Measurements from ENCODE around the gene RALGDS. TPM values are rescaled to one million over a fixed set of nuclear protein-coding genes. Genes with fewer than 3 reads are reported as not detected.
A peak's percentile ranks its signal among the peaks of the same experiment; 100 is the strongest.
"Not testable (repeated sequence)": the region's sequence is repeated elsewhere in the genome, so short reads cannot be mapped to it uniquely, and the experiment has no call there.

Gene RALGDS
- total RNA-seq = 10 to 100 TPM; 32.5 to 42.4 TPM
- polyA plus RNA-seq (ENCODE audit: insufficient read depth, low read depth, low replicate concordance) = 23.0 TPM
- long read RNA-seq, donor 1, partial matches to known transcripts = 0 of 2 reads
- long read RNA-seq, donor 1, other reads (novel, unspliced or antisense) = 0 of 2 reads
- long read RNA-seq, donor 2, partial matches to known transcripts = 0 of 4 reads
- long read RNA-seq, donor 2, other reads (novel, unspliced or antisense) = 0 of 4 reads

- Histone ChIP-seq H3K27me3 (no peaks in the 10 kb centered on the region), H3K27ac (peak within 1 kb of the TSS; percentile 44 to 79), H3K4me3 (peak within 1 kb of the TSS; percentile 66 to 68), H3K36me3 (ENCODE audit: low read depth, missing control alignments) (no peaks in the 10 kb centered on the region), H3K4me1 (peaks cover 50% of the 10 kb centered on the region), H3K9me3 (no peaks in the 10 kb centered on the region)
- intact Hi-C loops (cut with DNase I; ENCODE audit: low total_unique reads) = no loop called here
- WGBS, 2 donors = 31 to 47% methylated on average over 5 to 19 of the region's 53 CpGs
- peak; percentile 94 for DNase-seq
- TF ChIP-seq CTCF (IDR thresholded peaks at IDR 0.05) (no peak), POLR2A (IDR thresholded peaks at IDR 0.05) (no peak)
Observed at GRCh38 chr9:133121198-133121914, at the start of gene RALGDS. Gene RALGDS, minus strand, starts transcription at chr9:133121240. Its CDS starts 86 bp downstream, at chr9:133121154.

- no peak for DNase-seq
Observed at GRCh38 chr9:133170716-133171115, 49.7 kb upstream of the RALGDS start.

GRCh38 chr9:133169687-133170086 lies 48.6 kb upstream of the RALGDS start:
- H3K27ac ChIP-seq; H3K4me1 ChIP-seq; H3K4me3 ChIP-seq; H3K9me3 ChIP-seq; DNase-seq; intact Hi-C loops (cut with DNase I; ENCODE audit: low total_unique reads); H3K36me3 ChIP-seq (ENCODE audit: low read depth, missing control alignments); H3K27me3 ChIP-seq: not testable (repeated sequence)
- WGBS, 2 donors = 90 to 97% methylated on average over 12 of the region's 12 CpGs

More at GRCh38 chr9:133170716-133171115, 49.7 kb upstream of the RALGDS start:
- intact Hi-C loops (cut with DNase I; ENCODE audit: low total_unique reads) = no loop called here
- Histone ChIP-seq H3K27ac (no peak overlapping the region), H3K36me3 (ENCODE audit: low read depth, missing control alignments) (no peaks in the 10 kb centered on the region), H3K9me3 (no peaks in the 10 kb centered on the region), H3K4me1 (no peaks in the 10 kb centered on the region), H3K27me3 (no peaks in the 10 kb centered on the region), H3K4me3 (no peak overlapping the region)
- WGBS, 2 donors = 95 to 100% methylated on average over 5 to 11 of the region's 11 CpGs
- TF ChIP-seq POLR2A (IDR thresholded peaks at IDR 0.05) = no peak

GRCh38 chr9:133169102-133169501 lies 48.1 kb upstream of the RALGDS start:
- no peaks in the 10 kb centered on the region for H3K36me3 ChIP-seq (ENCODE audit: low read depth, missing control alignments)
- no peaks in the 10 kb centered on the region for H3K4me1 ChIP-seq
- TF ChIP-seq CTCF (IDR thresholded peaks at IDR 0.05) (no peak), POLR2A (IDR thresholded peaks at IDR 0.05) (no peak)
- intact Hi-C loops (cut with DNase I; ENCODE audit: low total_unique reads) = no loop called here
- no peaks in the 10 kb centered on the region for H3K27me3 ChIP-seq
- H3K27ac ChIP-seq = no peak overlapping the region
- no peaks in the 10 kb centered on the region for H3K9me3 ChIP-seq
- DNase-seq = no peak
- 91 to 92% methylated on average over 6 to 13 of the region's 13 CpGs for WGBS, 2 donors
- no peak overlapping the region for H3K4me3 ChIP-seq

- intact Hi-C loops (cut with DNase I; ENCODE audit: low total_unique reads) = no loop called here
Observed at GRCh38 chr9:133168432-133168831, 47.4 kb upstream of the RALGDS start.

More at GRCh38 chr9:133168432-133168831, 47.4 kb upstream of the RALGDS start:
- H3K4me3 ChIP-seq = no peak overlapping the region
- 50 to 60% methylated on average over 6 of the region's 6 CpGs for WGBS, 2 donors
- no peaks in the 10 kb centered on the region for H3K9me3 ChIP-seq
- no peaks in the 10 kb centered on the region for H3K36me3 ChIP-seq (ENCODE audit: low read depth, missing control alignments)
- no peak for TF ChIP-seq CTCF (IDR thresholded peaks at IDR 0.05)
- TF ChIP-seq POLR2A (IDR thresholded peaks at IDR 0.05) = no peak
- no peak overlapping the region for H3K27ac ChIP-seq
- DNase-seq = no peak
- H3K4me1 ChIP-seq = no peaks in the 10 kb centered on the region
- H3K27me3 ChIP-seq = no peaks in the 10 kb centered on the region
